ENCODE measurements around the gene UCK2. TPM values are rescaled to one million over a fixed set of nuclear protein-coding genes. Genes with fewer than 3 reads are reported as not detected.

UCK2 gene
- total and polyA plus RNA-seq, 2 donors (not counting 3 experiments of a cell fraction or from before 2014, with no cell fraction given), result 62.3 to 74.7 TPM

DNA sequence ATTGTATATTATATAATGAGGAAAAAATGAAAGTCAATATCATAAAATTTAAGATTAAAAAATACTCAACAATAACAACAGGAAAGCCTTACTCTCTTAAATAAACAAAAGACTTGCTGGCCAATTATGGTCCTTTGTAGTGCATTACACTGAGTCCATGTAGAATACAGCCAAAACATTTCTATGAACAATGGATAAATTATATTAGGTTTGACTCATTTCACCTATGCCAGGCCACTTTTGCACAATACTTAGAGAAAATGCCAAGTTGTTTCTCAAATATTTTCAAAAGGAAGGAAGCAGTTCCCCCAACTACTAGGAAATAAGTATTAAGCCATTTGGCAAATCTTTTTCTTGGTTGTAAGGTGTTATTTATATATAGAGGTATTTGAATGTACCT lies 19.8 kb upstream of the UCK2 start:
- dilution Hi-C loops (cut with MboI; ENCODE audit: extremely low pct_ligation_motif_present, low sequenced_read_pairs), result no loop called here
- ChIA-PET CTCF (interaction anchor here (0.7 kb wide), 1 partner anchor 13 kb away, joined by 4 read pairs; no protein-coding TSS in a partner anchor), POLR2A (no interaction called here)
- H3K9me3 ChIP-seq (replicated peaks; ENCODE audit: control insufficient read depth, insufficient read depth, low read length), result no peaks in the 10 kb centered on the region
- FAIRE-seq (no peak), DNase-seq (ENCODE audit: low read depth, low spot score) (peak; percentile 76)
- no peaks in the 10 kb centered on the region for H3K9me1 ChIP-seq (replicated peaks; ENCODE audit: control insufficient read depth, extremely low read depth, insufficient read depth, low read length)
- no peak overlapping the region for H2AFZ ChIP-seq (ENCODE audit: low read depth, low read length)
- no peaks in the 10 kb centered on the region for H4K20me1 ChIP-seq (replicated peaks; ENCODE audit: control insufficient read depth, extremely low read depth, insufficient read depth, low read length)
- H3K36me3 ChIP-seq (ENCODE audit: control insufficient read depth in 2 of 2, extremely low read depth in 1 of 2, insufficient read depth in 2 of 2, low read length in 2 of 2), result no peaks in the 10 kb centered on the region
- no peak overlapping the region for H3K4me3 ChIP-seq (replicated peaks in 1 of 3; ENCODE audit: insufficient read depth in 1 of 3, low read depth in 1 of 3, low read length in 3 of 3)
- no peak overlapping the region for H3K9ac ChIP-seq (replicated peaks; ENCODE audit: extremely low read depth, insufficient read depth, low read length)
- BruUV-seq (replicated peaks), result no TSS peak
- H3K4me1 ChIP-seq (ENCODE audit: control insufficient read depth, extremely low read depth, insufficient read depth, low read length), result peaks cover 5% of the 10 kb centered on the region
- no peaks in the 10 kb centered on the region for H3K79me2 ChIP-seq (ENCODE audit: control insufficient read depth, insufficient read depth, low read length)
- peaks cover 2 to 6% of the 10 kb centered on the region in 2 experiments for H3K27me3 ChIP-seq (ENCODE audit: control insufficient read depth in 2 of 2, insufficient read depth in 2 of 2, low read length in 2 of 2)
- H3K4me2 ChIP-seq (ENCODE audit: insufficient read depth, low read length), result peak overlapping the region; percentile 29
- H3K27ac ChIP-seq (ENCODE audit: insufficient read depth, low read depth, low read length), result no peak overlapping the region
- TF ChIP-seq JUN (IDR thresholded peaks at IDR 0.05; ENCODE audit: borderline replicate concordance, insufficient read depth, insufficient read length, low read depth) (peak; percentile 29), MYC (IDR thresholded peaks at IDR 0.05; ENCODE audit: low read depth, low read length) (no peak)
- intact Hi-C loops (cut with micrococcal nuclease), result no loop called here

DNA sequence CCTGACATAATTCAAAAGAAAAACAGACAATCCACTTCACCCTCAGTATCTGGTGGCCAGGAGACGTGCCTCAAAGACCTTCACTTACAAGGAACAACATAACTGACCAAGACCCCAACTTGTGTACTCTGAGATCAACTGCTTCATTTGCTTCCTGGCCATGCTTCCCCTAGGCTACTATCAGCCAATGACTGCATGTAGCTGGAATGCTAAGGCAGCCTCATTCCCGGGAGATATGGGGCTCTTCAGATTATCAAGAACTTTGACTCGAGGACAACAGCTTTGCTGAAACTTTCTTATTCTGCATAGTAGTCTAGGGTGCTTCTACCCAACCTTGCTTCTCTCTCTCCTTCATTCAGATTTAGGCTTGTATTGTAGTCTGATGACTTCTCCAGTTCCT lies 11.7 kb upstream of the UCK2 start:
- BruUV-seq (replicated peaks), result no TSS peak
- H3K79me2 ChIP-seq (ENCODE audit: control insufficient read depth, insufficient read depth, low read length), result no peaks in the 10 kb centered on the region
- no peaks in the 10 kb centered on the region for H3K9me1 ChIP-seq (replicated peaks; ENCODE audit: control insufficient read depth, extremely low read depth, insufficient read depth, low read length)
- TF ChIP-seq POLR2A (IDR thresholded peaks at IDR 0.05; ENCODE audit: low read depth, low read length), result no peak
- TF ChIP-seq, protein P1, sequence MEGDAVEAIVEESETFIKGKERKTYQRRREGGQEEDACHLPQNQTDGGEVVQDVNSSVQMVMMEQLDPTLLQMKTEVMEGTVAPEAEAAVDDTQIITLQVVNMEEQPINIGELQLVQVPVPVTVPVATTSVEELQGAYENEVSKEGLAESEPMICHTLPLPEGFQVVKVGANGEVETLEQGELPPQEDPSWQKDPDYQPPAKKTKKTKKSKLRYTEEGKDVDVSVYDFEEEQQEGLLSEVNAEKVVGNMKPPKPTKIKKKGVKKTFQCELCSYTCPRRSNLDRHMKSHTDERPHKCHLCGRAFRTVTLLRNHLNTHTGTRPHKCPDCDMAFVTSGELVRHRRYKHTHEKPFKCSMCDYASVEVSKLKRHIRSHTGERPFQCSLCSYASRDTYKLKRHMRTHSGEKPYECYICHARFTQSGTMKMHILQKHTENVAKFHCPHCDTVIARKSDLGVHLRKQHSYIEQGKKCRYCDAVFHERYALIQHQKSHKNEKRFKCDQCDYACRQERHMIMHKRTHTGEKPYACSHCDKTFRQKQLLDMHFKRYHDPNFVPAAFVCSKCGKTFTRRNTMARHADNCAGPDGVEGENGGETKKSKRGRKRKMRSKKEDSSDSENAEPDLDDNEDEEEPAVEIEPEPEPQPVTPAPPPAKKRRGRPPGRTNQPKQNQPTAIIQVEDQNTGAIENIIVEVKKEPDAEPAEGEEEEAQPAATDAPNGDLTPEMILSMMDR (IDR thresholded peaks at IDR 0.05; ENCODE audit: extremely low read depth in 1 of 2, insufficient read depth in 1 of 2, low read depth in 1 of 2, low read length in 2 of 2), result no peak
- TF ChIP-seq EZH2 (IDR thresholded peaks at IDR 0.05; ENCODE audit: borderline replicate concordance, low read depth, low read length, severe bottlenecking), result no peak
- TF ChIP-seq GATA2 (IDR thresholded peaks at IDR 0.05; ENCODE audit: insufficient read depth, insufficient read length, low read depth, low read length), result no peak
- TF ChIP-seq JUN (IDR thresholded peaks at IDR 0.05; ENCODE audit: borderline replicate concordance, insufficient read depth, insufficient read length, low read depth), result no peak
- TF ChIP-seq, protein P2, sequence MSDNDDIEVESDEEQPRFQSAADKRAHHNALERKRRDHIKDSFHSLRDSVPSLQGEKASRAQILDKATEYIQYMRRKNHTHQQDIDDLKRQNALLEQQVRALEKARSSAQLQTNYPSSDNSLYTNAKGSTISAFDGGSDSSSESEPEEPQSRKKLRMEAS (IDR thresholded peaks at IDR 0.05; ENCODE audit: insufficient read depth, insufficient read length), result no peak
- no peak for TF ChIP-seq MYC (IDR thresholded peaks at IDR 0.05; ENCODE audit: low read depth, low read length)
- TF ChIP-seq FOS (IDR thresholded peaks at IDR 0.05; ENCODE audit: borderline replicate concordance, insufficient read depth, low read length), result no peak
- TF ChIP-seq POLR2AphosphoS5 (IDR thresholded peaks at IDR 0.05; ENCODE audit: insufficient read depth, low read depth, low read length), result no peak
- no peak for FAIRE-seq
- POLR2A ChIA-PET, result no interaction called here
- no peaks in the 10 kb centered on the region for H3K9me3 ChIP-seq (replicated peaks; ENCODE audit: control insufficient read depth, insufficient read depth, low read length)
- intact Hi-C loops (cut with micrococcal nuclease) (no loop called here), dilution Hi-C loops (cut with MboI; ENCODE audit: extremely low pct_ligation_motif_present, low sequenced_read_pairs) (no loop called here)
- no peak overlapping the region for H3K4me2 ChIP-seq (ENCODE audit: insufficient read depth, low read length)
- H3K27me3 ChIP-seq (ENCODE audit: control insufficient read depth in 2 of 2, insufficient read depth in 2 of 2, low read length in 2 of 2), result no peaks in the 10 kb centered on the region
- no peaks in the 10 kb centered on the region for H4K20me1 ChIP-seq (replicated peaks; ENCODE audit: control insufficient read depth, extremely low read depth, insufficient read depth, low read length)
- no peaks in the 10 kb centered on the region for H3K36me3 ChIP-seq (ENCODE audit: control insufficient read depth in 2 of 2, extremely low read depth in 1 of 2, insufficient read depth in 2 of 2, low read length in 2 of 2)
- no peak overlapping the region for H3K9ac ChIP-seq (replicated peaks; ENCODE audit: extremely low read depth, insufficient read depth, low read length)
- CTCF ChIA-PET, result no interaction called here
- no peak overlapping the region for H3K27ac ChIP-seq (ENCODE audit: insufficient read depth, low read depth, low read length)
- no peaks in the 10 kb centered on the region for H3K4me1 ChIP-seq (ENCODE audit: control insufficient read depth, extremely low read depth, insufficient read depth, low read length)
- no peak overlapping the region for H2AFZ ChIP-seq (ENCODE audit: low read depth, low read length)
- H3K4me3 ChIP-seq (replicated peaks in 1 of 3; ENCODE audit: insufficient read depth in 1 of 3, low read depth in 1 of 3, low read length in 3 of 3), result no peak overlapping the region
- DNase-seq (ENCODE audit: low read depth, low spot score), result peak; percentile 6
